Tibial artery (tissue), 4 donors: Measurements from ENCODE around the gene DENR.

ENCODE experiments used
- DNase-seq, 2 donors: peaks; one replicate each; pipeline ENCODE4 v3.0.0-alpha.2; 2019
- H3K27ac ChIP-seq, 2 donors: fragments of 200-600 bp; sonication (generic) in 1 of 2; 1 replicate in 1 of 2; 2 replicates in 1 of 2; pipeline ENCODE4 v1.5.1; 2018 to 2019; ENCODE audit warnings: mild to moderate bottlenecking in 1 of 2
- H3K27me3 ChIP-seq, 2 donors: fragments of 200-600 bp; sonication (generic) in 1 of 2; one replicate each; pipeline versions ENCODE4 v1.5.1 to v1.6.0; 2016 to 2019
- H3K36me3 ChIP-seq, 3 donors: fragments of 200-600 bp; sonication (generic) in 2 of 3; one replicate each; pipeline ENCODE4 v1.5.1; 2016 to 2019; ENCODE audit warnings: mild to moderate bottlenecking in 2 of 3
- H3K4me1 ChIP-seq, 4 donors: fragments of 200-600 bp; sonication (generic) in 2 of 4; 1 replicate in 3 of 4; 2 replicates in 1 of 4; pipeline ENCODE4 v1.5.1; 2016 to 2019
- H3K4me3 ChIP-seq, 2 donors: fragments of 200-600 bp; sonication (generic) in 1 of 2; 1 replicate in 1 of 2; 2 replicates in 1 of 2; pipeline ENCODE4 v1.5.1; 2018 to 2019; ENCODE audit warnings: mild to moderate bottlenecking in 2 of 2
- H3K9me3 ChIP-seq, 3 donors: fragments of 200-600 bp; sonication (generic) in 1 of 3; one replicate each; pipeline ENCODE4 v1.5.1; 2016 to 2019
- CTCF ChIP-seq, 2 experiments: fragments of 200-600 bp in 1 of 2; fragments of 450-650 bp in 1 of 2; IDR thresholded peaks; one replicate each; pipeline ENCODE4 v1.5.1; 2017 to 2019; ENCODE audit warnings: antibody characterized with exemption in 2 of 2, mild to moderate bottlenecking in 1 of 2, moderate library complexity in 1 of 2
- intact Hi-C: fragments of 100-400 bp; cut with DNase I; formaldehyde crosslinking; loops from one replicate; pipeline ENCODE4 v1.15.0; 2023; ENCODE audit warnings: low total_unique reads

Gene DENR

GRCh38 chr12:122807651-122808050, 55.0 kb downstream of the DENR start:
- H3K9me3 ChIP-seq = no peaks in the 10 kb centered on the region
- no peaks in the 10 kb centered on the region for H3K36me3 ChIP-seq
- DNase-seq = no peak
- H3K4me1 ChIP-seq = no peaks in the 10 kb centered on the region
- TF ChIP-seq CTCF (IDR thresholded peaks at IDR 0.05) = no peak
- no peaks in the 10 kb centered on the region for H3K27me3 ChIP-seq
- H3K27ac ChIP-seq = no peak overlapping the region
- no peak overlapping the region for H3K4me3 ChIP-seq
- intact Hi-C loops = no loop called here

GRCh38 chr12:122811777-122812176, 59.2 kb downstream of the DENR start:
- no peak overlapping the region for H3K27ac ChIP-seq
- DNase-seq = no peak
- H3K9me3 ChIP-seq = no peaks in the 10 kb centered on the region
- no peaks in the 10 kb centered on the region for H3K27me3 ChIP-seq
- intact Hi-C loops = no loop called here
- H3K4me1 ChIP-seq = no peaks in the 10 kb centered on the region
- no peak overlapping the region for H3K4me3 ChIP-seq
- TF ChIP-seq CTCF (IDR thresholded peaks at IDR 0.05) = no peak
- H3K36me3 ChIP-seq = no peaks in the 10 kb centered on the region

GRCh38 chr12:122813310-122813713, 60.7 kb downstream of the DENR start:
- DNase-seq = no peak
- Histone ChIP-seq H3K27ac (no peak overlapping the region), H3K27me3 (no peaks in the 10 kb centered on the region), H3K36me3 (no peaks in the 10 kb centered on the region), H3K4me1 (no peaks in the 10 kb centered on the region), H3K9me3 (no peaks in the 10 kb centered on the region), H3K4me3 (no peak overlapping the region)
- no peak for TF ChIP-seq CTCF (IDR thresholded peaks at IDR 0.05)
- intact Hi-C loops = no loop called here

GRCh38 chr12:122819209-122819785, 66.7 kb downstream of the DENR start:
- no peak for TF ChIP-seq CTCF (IDR thresholded peaks at IDR 0.05)
- no peak overlapping the region for H3K4me3 ChIP-seq
- no peak overlapping the region for H3K27ac ChIP-seq
- no peaks in the 10 kb centered on the region for H3K36me3 ChIP-seq
- DNase-seq = no peak
- H3K4me1 ChIP-seq = no peaks in the 10 kb centered on the region
- no peaks in the 10 kb centered on the region for H3K9me3 ChIP-seq
- intact Hi-C loops = no loop called here
- no peaks in the 10 kb centered on the region for H3K27me3 ChIP-seq

GRCh38 chr12:122820138-122820537, 67.5 kb downstream of the DENR start:
- TF ChIP-seq CTCF (IDR thresholded peaks at IDR 0.05) = no peak
- Histone ChIP-seq H3K9me3 (no peaks in the 10 kb centered on the region), H3K4me1 (no peaks in the 10 kb centered on the region), H3K27me3 (no peaks in the 10 kb centered on the region), H3K36me3 (no peaks in the 10 kb centered on the region), H3K4me3 (no peak overlapping the region), H3K27ac (no peak overlapping the region)
- intact Hi-C loops = no loop called here
- DNase-seq = no peak
